GOT3 (cell line): ENCODE results near the gene DLGAP4.

Experiments
- DNase-seq: peaks from one replicate; lab custom pipeline; 2025; ENCODE audit warnings: mixed read lengths; lab: John Stamatoyannopoulos, UW

The DLGAP4 gene

GRCh38 chr20:36384022-36384619 lies 78.0 kb downstream of the DLGAP4 start:
- no peak for DNase-seq

DNA sequence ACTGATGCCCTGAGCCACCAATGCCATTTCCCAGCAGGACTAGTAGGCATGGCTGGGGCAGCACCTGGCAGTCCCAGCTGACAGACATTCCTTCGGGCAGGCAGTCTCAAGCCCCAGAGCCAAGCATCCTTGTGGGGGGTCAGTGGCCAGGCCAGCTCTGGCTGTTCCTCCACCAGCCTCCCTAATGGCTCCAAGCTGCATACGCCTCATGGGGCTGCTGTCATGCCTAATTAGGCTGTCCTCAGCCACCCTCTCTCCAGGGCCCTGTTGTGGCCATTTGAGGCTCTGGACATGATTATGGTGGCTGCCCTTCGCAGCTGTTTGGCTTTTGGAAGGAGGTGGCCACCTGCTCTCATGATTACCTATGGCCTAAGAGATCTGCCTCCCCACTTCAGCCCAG lies 79.4 kb downstream of the DLGAP4 start:
- no peak for DNase-seq

GRCh38 chr20:36386236-36386635 lies 80.1 kb downstream of the DLGAP4 start:
- no peak for DNase-seq

GRCh38 chr20:36390269-36390668 lies 84.1 kb downstream of the DLGAP4 start:
- DNase-seq: no peak

- no peak for DNase-seq
Observed at GRCh38 chr20:36390719-36391415, 84.7 kb downstream of the DLGAP4 start.

GRCh38 chr20:36391456-36391855 lies 85.3 kb downstream of the DLGAP4 start:
- no peak for DNase-seq

- no peak for DNase-seq
Observed at GRCh38 chr20:36391955-36392354, 85.8 kb downstream of the DLGAP4 start.

DNA sequence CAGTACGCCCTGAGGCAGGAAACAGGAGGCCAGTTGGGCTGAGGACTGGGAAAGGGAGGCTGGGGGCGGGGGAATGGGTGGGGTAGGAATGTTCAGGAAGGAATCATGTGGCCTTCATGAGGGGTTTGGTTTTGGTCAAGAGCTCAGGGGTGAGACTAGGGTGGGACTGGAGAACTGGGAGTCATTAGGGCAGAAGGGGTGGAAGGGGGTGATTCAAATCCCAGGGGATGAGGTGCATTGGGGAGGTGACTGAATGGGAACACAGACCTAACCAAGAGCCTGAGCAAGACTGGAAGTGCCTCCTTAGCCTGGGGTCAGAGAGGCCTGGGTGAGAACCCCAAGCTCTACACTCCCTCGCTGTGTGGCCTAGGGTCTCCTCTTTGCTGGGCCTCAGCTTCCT lies 86.8 kb downstream of the DLGAP4 start:
- DNase-seq: no peak

- DNase-seq: no peak
Observed at GRCh38 chr20:36394340-36394965, 88.3 kb downstream of the DLGAP4 start.

DNA sequence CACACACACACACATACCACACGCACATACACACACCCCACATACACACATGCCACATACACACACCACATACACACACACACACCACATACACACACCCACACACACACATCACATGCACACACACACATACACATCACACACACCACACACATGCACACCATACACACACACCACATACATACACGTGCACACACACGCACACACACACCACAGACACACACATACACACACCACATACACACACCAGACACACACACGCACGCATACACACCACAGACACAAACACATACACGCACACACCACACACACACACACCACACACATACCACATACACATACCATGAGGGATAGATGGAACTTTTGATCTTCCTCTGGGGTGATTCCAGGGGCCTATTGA lies 90.2 kb downstream of the DLGAP4 start:
- DNase-seq: no peak

GRCh38 chr20:36396847-36397630 lies 90.9 kb downstream of the DLGAP4 start:
- DNase-seq: no peak

DNA sequence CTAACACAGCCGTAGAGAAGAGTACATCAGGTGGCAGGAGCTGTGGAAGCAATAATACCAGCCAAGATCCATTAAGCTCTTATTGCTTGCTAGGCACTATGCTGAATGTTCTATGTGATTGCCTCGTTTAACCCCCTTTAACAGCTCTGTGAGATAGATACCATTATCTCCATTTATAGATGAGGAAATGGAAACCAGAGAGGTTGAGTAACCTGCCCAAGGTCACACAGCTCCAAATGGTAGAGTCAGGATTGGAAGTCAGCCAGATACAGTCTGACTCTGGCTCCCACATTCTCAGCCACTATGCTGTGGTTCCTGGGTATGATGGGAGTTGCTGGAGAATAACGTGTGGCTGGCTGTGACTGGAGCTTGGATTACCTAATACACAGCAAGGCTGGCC lies 92.4 kb downstream of the DLGAP4 start:
- DNase-seq: no peak

DNA sequence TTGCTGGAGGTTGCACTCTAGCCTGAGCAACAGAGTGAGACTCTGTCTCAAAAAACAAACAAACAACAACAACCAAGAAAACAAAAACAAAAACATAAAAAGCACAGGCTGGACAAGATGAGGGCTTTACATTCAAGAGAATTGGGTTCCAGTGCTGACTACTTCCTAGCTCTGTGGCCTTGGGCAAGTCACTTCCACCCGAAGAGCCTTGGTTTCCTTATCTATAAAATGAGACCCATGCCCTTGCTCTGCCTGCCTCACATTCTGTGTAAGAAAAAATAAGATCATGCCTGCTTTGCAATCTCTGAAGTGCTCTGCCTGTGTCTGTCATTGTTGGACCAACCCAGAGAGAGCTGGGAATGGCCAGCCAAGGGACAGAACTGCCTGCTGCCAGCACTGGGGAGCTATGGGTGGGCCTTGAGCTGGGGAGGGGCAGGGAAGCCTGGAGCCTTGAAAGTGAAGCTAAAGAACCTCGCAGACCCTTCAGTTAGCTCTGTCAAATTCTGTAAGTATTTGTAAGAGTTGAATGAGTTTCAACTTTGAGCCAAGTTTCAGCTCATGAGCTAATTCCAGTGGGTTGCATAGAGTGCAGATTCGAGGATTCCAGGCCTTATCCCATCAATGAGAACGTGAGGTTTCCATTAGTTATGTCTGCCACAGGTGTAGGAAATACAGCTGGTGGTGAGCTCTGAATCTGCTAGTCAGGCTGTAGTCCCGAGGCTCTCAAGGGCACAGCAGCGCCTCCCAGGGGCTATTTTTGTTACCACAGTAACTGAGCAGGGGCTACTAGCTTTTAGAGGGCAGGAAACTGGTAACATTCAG lies 93.2 kb downstream of the DLGAP4 start:
- no peak for DNase-seq

DNA sequence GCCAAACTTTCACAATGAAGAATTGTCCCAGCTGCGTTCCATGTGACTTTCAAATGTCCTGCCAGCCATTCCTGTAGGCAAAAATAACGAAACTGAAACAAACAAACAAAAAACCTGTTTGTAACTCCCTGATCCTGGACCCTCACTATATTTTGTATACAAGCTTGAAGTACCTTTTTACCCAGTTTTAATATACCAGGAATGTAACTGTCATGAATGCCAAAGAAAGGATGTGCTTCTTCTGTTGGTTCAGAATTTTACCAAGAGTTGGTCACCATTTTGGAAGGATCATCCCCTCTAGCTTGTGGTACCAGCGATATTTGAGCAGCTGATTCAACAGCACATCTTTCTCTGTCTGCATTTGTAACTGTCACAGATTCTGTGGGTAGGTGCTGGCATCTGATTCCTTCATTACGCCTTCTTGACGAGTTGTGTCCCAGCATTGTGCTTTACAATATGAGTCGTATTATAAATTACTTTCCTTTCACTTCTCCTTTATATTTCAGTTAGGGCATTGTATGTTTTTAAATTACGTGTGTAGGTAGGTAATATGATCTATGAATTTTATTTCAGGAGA lies 93.9 kb downstream of the DLGAP4 start:
- DNase-seq: no peak

- no peak for DNase-seq
Observed at GRCh38 chr20:36400909-36401735, 95.0 kb downstream of the DLGAP4 start.

GRCh38 chr20:36402708-36403107 lies 96.6 kb downstream of the DLGAP4 start:
- no peak for DNase-seq

- no peak for DNase-seq
Observed at GRCh38 chr20:36404435-36404978, 98.4 kb downstream of the DLGAP4 start.

DNA sequence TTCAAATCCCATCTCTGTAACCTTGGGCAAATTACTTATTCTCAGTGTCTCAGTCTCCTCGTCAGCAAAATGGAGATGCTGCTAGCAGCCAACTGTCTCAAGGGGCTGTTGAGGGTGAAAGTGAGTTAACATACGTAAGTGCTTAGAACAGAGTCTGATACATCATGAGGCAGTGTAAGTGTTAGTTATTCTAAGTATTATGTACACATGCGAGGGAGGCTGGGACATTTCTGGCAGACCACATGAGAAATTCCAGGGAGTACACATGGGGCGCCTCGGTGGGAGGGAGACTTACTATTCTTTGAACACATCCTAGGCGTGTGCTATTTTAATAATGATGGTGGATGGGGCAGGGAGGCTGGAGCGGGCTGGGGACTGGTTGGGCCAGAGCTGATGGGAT lies 99.1 kb downstream of the DLGAP4 start:
- no peak for DNase-seq

GRCh38 chr20:36407199-36407733 lies 101.1 kb downstream of the DLGAP4 start:
- no peak for DNase-seq

DNA sequence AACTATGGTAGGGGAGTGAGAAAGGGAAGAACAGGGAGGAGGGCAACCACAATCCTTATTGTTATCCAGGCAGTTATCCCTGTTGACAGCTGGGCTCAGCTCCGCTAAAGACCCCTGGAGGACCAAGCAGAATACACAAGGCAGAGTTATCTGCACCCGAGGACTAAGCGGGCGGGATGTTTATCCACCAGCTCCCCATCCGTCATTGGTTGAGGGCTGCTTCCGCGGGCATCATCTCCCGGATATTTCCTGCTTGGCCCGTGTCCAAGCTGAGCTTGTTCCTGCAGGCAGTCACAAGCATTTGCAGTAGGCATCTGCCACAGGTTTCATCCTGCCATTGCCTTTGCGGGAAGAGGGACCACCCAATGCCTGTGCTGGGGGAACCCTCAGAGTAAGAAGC lies 102.1 kb downstream of the DLGAP4 start:
- DNase-seq: no peak
